ENCODE measurements around the gene ZBTB7C.
A peak's percentile ranks its signal among the peaks of the same experiment; 100 is the strongest.

The ZBTB7C gene

DNA sequence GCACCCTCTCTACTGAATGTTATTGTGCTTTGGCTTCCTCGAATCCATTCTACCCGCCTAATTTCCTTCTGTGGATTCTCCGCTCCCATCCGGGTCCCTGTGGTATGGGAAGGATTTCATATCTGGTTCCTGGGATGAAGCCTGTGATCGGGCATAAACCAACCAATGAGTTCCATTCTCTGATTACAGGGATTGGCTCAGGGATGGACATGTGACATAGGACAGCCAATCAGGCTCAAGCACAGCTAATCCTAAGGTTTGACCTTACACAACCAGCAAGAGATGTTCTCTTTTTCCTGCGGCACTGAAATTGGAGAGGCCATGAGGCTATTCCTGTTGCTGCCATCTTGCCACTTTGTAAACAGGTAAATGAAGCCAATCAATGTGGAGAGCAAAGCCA lies 310.6 kb downstream of the ZBTB7C start:
- Mint-ChIP-seq H3K9me3 (no peaks in the 10 kb centered on the region), H3K4me1 (peaks cover 33% of the 10 kb centered on the region), H3K27me3 (ENCODE audit: low read depth) (peaks cover 4% of the 10 kb centered on the region), H3K36me3 (ENCODE audit: low read depth) (no peaks in the 10 kb centered on the region), H3K27ac (peak overlapping the region; percentile 83 to 93 (median 83)), H3K4me3 (no peak overlapping the region)
- TF ChIP-seq, protein P1, sequence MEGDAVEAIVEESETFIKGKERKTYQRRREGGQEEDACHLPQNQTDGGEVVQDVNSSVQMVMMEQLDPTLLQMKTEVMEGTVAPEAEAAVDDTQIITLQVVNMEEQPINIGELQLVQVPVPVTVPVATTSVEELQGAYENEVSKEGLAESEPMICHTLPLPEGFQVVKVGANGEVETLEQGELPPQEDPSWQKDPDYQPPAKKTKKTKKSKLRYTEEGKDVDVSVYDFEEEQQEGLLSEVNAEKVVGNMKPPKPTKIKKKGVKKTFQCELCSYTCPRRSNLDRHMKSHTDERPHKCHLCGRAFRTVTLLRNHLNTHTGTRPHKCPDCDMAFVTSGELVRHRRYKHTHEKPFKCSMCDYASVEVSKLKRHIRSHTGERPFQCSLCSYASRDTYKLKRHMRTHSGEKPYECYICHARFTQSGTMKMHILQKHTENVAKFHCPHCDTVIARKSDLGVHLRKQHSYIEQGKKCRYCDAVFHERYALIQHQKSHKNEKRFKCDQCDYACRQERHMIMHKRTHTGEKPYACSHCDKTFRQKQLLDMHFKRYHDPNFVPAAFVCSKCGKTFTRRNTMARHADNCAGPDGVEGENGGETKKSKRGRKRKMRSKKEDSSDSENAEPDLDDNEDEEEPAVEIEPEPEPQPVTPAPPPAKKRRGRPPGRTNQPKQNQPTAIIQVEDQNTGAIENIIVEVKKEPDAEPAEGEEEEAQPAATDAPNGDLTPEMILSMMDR (IDR thresholded peaks at IDR 0.05; ENCODE audit: unreplicated experiment in 3 of 3) = no peak

DNA sequence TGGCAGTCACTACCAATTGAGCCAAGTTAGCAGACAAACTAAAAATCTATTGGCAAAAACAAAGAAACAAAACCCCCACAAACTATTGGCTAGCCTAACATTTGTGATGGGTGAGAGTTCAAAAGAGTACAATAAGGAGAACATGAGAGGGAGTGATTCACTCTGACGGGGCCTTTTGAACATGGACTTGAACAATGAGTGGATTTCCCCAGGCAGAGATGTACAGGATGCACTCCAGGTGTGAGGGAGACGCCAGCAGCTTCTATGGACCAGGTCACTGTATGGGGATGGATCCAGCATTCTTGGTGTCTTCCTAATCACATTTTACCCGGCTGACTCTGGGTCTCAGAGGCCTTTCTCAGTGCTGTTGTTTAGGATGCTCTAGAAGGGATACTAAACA lies 311.2 kb downstream of the ZBTB7C start:
- H3K4me3 Mint-ChIP-seq = no peak overlapping the region

DNA sequence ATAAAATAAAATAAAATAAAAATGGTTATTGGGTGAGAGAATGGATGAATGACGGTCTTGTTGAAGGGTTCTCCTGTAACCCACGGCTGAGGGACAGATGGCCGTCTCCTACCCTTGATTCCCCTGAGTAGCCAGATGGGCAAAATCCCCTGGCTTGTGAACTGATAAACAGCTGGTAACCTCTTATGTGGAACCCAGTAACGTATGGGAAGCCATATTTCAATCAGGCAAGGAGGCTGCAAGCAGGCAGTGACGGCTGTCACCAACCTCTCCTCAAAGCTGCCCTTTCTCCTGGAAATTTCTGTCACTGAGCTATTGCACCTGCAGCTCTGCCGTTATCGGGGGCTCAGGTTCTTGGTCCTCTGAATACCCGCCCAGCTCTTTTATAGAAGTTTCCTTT lies 313.5 kb downstream of the ZBTB7C start:
- no peak overlapping the region for H3K4me3 Mint-ChIP-seq
- H3K36me3 Mint-ChIP-seq (ENCODE audit: low read depth) = no peaks in the 10 kb centered on the region
- TF ChIP-seq, protein P1 (IDR thresholded peaks at IDR 0.05; ENCODE audit: unreplicated experiment in 3 of 3) = no peak

More for the DNA sequence above, 311.2 kb downstream of the ZBTB7C start:
- TF ChIP-seq, protein P1 (IDR thresholded peaks at IDR 0.05; ENCODE audit: unreplicated experiment in 3 of 3) = no peak
- Mint-ChIP-seq H3K27me3 (ENCODE audit: low read depth) (peaks cover 4% of the 10 kb centered on the region), H3K9me3 (no peaks in the 10 kb centered on the region), H3K36me3 (ENCODE audit: low read depth) (no peaks in the 10 kb centered on the region), H3K27ac (peak overlapping the region; percentile 63 to 93 (median 83)), H3K4me1 (peaks cover 37% of the 10 kb centered on the region)

DNA sequence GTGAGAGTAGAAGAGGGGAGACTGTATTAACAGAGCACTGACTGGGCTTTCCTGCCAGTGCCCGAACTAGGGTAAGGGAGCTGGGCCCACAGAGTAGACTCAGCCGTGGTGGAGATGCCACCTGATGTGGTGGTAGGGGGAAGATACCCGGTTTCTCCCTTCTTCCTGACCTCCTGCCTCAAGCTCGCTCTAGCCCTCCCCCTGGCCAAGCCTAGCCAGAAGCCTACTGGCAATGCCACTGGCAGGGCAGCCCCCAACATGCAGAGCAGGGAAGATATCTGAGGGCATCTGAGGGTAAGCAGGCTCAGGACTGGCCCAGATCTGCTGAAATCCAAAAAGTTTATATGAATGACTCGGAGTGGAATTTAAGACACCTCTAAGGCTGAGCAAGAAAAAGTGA lies 316.1 kb downstream of the ZBTB7C start:
- TF ChIP-seq, protein P1 (IDR thresholded peaks at IDR 0.05; ENCODE audit: unreplicated experiment in 3 of 3) = no peak
- no peaks in the 10 kb centered on the region for H3K9me3 Mint-ChIP-seq
- H3K27ac Mint-ChIP-seq = peak overlapping the region in 2 of 3 experiments; percentile 10 to 41
- H3K4me1 Mint-ChIP-seq = peaks cover 16% of the 10 kb centered on the region
- H3K27me3 Mint-ChIP-seq (ENCODE audit: low read depth) = peaks cover 4% of the 10 kb centered on the region
- H3K4me3 Mint-ChIP-seq = no peak overlapping the region
- H3K36me3 Mint-ChIP-seq (ENCODE audit: low read depth) = no peaks in the 10 kb centered on the region

More for the DNA sequence above, 313.5 kb downstream of the ZBTB7C start:
- Mint-ChIP-seq H3K9me3 (no peaks in the 10 kb centered on the region), H3K27me3 (ENCODE audit: low read depth) (peaks cover 4% of the 10 kb centered on the region), H3K27ac (peak overlapping the region; percentile 64 to 79 (median 78)), H3K4me1 (peaks cover 30% of the 10 kb centered on the region)

DNA sequence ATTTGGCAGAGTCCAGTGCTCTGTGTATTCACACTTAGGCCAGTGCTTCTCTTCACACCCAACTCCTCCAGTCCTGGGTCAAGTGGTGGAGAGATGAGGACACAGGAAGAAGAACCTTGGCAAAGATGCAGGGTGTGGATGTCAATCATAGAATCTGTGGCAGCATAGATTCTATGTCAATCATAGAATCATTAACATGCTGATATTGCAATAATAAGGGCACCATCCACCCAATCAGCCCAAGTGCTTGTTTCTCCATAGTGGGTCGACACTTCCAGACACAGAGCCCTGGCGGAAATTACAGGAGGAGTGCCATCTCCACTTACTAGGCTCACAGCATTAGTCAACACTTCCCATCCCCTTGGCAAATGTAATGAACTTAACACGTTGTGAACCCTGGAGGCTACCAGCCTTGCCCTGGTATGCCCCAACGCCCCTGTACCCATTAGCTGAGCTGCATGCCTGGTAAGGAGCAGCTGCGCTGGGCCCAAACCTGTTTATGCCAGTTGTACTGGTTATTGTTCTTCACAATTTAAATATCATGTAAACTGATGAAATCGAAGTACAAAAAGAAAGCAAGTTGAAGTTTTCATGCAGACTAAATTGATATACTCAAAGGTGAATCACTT lies 317.2 kb downstream of the ZBTB7C start:
- peaks cover 14% of the 10 kb centered on the region for H3K4me1 Mint-ChIP-seq
- no peaks in the 10 kb centered on the region for H3K36me3 Mint-ChIP-seq (ENCODE audit: low read depth)
- peaks cover 4% of the 10 kb centered on the region for H3K27me3 Mint-ChIP-seq (ENCODE audit: low read depth)
- H3K4me3 Mint-ChIP-seq = no peak overlapping the region
- H3K9me3 Mint-ChIP-seq = no peaks in the 10 kb centered on the region
- H3K27ac Mint-ChIP-seq = no peak overlapping the region
- TF ChIP-seq, protein P1 (IDR thresholded peaks at IDR 0.05; ENCODE audit: unreplicated experiment in 3 of 3) = no peak

DNA sequence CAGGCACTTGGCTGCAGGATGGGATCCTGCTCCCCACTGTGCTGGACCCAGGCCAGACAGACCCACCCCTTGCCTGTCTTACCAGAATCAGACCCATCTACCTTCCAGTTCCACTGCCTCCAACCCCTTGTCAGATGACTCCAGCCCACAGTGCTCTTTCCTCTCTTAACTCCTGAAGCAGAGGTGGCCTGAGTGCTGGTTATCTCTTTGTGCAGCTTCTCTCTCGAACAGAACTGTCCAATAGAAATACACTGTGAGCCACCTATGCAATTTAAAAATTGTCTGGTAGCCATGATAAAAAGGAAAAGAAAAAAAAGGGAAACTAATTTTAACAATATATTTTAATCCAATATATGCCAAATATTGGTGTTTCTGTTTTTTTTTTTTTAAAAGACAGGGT lies 318.5 kb downstream of the ZBTB7C start:
- H3K4me1 Mint-ChIP-seq = peaks cover 4% of the 10 kb centered on the region
- no peak overlapping the region for H3K27ac Mint-ChIP-seq
- no peaks in the 10 kb centered on the region for H3K9me3 Mint-ChIP-seq
- TF ChIP-seq, protein P1 (IDR thresholded peaks at IDR 0.05; ENCODE audit: unreplicated experiment in 3 of 3) = no peak
- H3K27me3 Mint-ChIP-seq (ENCODE audit: low read depth) = peaks cover under 1% of the 10 kb centered on the region
- no peak overlapping the region for H3K4me3 Mint-ChIP-seq
- H3K36me3 Mint-ChIP-seq (ENCODE audit: low read depth) = no peaks in the 10 kb centered on the region

Data from nephron (organoid).